H1 (cell line): ENCODE results near the gene ZNF28. TPM values are rescaled to one million over a fixed set of nuclear protein-coding genes. Genes with fewer than 3 reads are reported as not detected.

Experiments
- JUND ChIP-seq: IDR thresholded peaks from 2 replicates; pipeline ENCODE4 v1.6.1; 2011; ENCODE audit warnings: mild to moderate bottlenecking, improper control_type of control experiment, low read length
- TEAD4 ChIP-seq: IDR thresholded peaks from 2 replicates; pipeline ENCODE4 v1.6.1; 2012; ENCODE audit warnings: low read depth, low read length, inconsistent platforms, mixed read lengths
- polyA plus RNA-seq, 7 experiments: library from polyadenylated mRNA; depleted of rRNA in 3 of 7; stranded (reverse) in 5 of 7; unstranded in 2 of 7; fragments of >200 nt in 5 of 7; fragments of 200-250 nt in 2 of 7; gene quantifications; 1 replicate in 5 of 7; 2 replicates in 1 of 7; 4 replicates in 1 of 7; pipeline versions ENCODE4 v1.2.1 to v1.2.3, GENCODE V29; 2011 to 2013; ENCODE audit warnings: missing spikeins in 2 of 7, mixed read lengths in 2 of 7
- total RNA-seq: library from RNA; stranded (reverse); fragmentation: NEBNext Ultra II Directional; extraction: Animal tissue kit (Norgen Biotek cat#: 25700); gene quantifications from 2 replicates; pipeline ENCODE4 v1.2.1, GENCODE V29; 2021
- TF ChIP-seq, protein P1 (sequence below): fragments of 300-600 bp; sonication (generic); IDR thresholded peaks from 2 replicates; pipeline ENCODE4 v1.7.1; 2012; ENCODE audit warnings: low read length, moderate library complexity, mild to moderate bottlenecking, inconsistent platforms; ENCODE audit not compliant: insufficient replicate concordance

Gene ZNF28
- total and polyA plus RNA-seq, 2 of the 8 experiments (the other 6 are each of a cell fraction or from before 2014, with no cell fraction given), result 7.3 to 23.0 TPM

DNA sequence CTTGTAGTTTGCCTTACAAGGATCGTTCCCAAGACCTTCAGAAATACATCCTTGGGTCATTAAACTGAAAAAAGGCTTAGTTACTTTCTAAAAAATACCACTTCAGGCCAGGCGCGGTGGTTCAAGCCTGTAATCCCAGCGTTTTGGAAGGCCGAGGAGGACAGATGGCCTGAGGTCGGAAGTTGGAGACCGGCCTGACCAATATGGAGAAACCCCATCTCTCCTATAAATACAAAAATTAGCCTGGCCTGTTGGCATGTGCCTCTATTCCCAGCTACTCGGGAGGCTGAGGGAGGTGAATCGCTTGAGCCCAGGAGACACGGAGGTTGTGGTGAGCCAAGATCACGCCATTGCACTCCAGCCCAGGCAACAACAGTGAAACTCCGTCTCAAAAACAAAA is 2.2 kb upstream of the ZNF28 start (continued):
- TF ChIP-seq, protein P1, sequence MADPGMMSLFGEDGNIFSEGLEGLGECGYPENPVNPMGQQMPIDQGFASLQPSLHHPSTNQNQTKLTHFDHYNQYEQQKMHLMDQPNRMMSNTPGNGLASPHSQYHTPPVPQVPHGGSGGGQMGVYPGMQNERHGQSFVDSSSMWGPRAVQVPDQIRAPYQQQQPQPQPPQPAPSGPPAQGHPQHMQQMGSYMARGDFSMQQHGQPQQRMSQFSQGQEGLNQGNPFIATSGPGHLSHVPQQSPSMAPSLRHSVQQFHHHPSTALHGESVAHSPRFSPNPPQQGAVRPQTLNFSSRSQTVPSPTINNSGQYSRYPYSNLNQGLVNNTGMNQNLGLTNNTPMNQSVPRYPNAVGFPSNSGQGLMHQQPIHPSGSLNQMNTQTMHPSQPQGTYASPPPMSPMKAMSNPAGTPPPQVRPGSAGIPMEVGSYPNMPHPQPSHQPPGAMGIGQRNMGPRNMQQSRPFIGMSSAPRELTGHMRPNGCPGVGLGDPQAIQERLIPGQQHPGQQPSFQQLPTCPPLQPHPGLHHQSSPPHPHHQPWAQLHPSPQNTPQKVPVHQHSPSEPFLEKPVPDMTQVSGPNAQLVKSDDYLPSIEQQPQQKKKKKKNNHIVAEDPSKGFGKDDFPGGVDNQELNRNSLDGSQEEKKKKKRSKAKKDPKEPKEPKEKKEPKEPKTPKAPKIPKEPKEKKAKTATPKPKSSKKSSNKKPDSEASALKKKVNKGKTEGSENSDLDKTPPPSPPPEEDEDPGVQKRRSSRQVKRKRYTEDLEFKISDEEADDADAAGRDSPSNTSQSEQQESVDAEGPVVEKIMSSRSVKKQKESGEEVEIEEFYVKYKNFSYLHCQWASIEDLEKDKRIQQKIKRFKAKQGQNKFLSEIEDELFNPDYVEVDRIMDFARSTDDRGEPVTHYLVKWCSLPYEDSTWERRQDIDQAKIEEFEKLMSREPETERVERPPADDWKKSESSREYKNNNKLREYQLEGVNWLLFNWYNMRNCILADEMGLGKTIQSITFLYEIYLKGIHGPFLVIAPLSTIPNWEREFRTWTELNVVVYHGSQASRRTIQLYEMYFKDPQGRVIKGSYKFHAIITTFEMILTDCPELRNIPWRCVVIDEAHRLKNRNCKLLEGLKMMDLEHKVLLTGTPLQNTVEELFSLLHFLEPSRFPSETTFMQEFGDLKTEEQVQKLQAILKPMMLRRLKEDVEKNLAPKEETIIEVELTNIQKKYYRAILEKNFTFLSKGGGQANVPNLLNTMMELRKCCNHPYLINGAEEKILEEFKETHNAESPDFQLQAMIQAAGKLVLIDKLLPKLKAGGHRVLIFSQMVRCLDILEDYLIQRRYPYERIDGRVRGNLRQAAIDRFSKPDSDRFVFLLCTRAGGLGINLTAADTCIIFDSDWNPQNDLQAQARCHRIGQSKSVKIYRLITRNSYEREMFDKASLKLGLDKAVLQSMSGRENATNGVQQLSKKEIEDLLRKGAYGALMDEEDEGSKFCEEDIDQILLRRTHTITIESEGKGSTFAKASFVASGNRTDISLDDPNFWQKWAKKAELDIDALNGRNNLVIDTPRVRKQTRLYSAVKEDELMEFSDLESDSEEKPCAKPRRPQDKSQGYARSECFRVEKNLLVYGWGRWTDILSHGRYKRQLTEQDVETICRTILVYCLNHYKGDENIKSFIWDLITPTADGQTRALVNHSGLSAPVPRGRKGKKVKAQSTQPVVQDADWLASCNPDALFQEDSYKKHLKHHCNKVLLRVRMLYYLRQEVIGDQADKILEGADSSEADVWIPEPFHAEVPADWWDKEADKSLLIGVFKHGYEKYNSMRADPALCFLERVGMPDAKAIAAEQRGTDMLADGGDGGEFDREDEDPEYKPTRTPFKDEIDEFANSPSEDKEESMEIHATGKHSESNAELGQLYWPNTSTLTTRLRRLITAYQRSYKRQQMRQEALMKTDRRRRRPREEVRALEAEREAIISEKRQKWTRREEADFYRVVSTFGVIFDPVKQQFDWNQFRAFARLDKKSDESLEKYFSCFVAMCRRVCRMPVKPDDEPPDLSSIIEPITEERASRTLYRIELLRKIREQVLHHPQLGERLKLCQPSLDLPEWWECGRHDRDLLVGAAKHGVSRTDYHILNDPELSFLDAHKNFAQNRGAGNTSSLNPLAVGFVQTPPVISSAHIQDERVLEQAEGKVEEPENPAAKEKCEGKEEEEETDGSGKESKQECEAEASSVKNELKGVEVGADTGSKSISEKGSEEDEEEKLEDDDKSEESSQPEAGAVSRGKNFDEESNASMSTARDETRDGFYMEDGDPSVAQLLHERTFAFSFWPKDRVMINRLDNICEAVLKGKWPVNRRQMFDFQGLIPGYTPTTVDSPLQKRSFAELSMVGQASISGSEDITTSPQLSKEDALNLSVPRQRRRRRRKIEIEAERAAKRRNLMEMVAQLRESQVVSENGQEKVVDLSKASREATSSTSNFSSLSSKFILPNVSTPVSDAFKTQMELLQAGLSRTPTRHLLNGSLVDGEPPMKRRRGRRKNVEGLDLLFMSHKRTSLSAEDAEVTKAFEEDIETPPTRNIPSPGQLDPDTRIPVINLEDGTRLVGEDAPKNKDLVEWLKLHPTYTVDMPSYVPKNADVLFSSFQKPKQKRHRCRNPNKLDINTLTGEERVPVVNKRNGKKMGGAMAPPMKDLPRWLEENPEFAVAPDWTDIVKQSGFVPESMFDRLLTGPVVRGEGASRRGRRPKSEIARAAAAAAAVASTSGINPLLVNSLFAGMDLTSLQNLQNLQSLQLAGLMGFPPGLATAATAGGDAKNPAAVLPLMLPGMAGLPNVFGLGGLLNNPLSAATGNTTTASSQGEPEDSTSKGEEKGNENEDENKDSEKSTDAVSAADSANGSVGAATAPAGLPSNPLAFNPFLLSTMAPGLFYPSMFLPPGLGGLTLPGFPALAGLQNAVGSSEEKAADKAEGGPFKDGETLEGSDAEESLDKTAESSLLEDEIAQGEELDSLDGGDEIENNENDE, result no peak
- no peak for TF ChIP-seq TEAD4
- TF ChIP-seq JUND, result no peak
